ENCODE measurements around the gene GABARAPL1. TPM values are rescaled to one million over a fixed set of nuclear protein-coding genes. Genes with fewer than 3 reads are reported as not detected.
A peak's percentile ranks its signal among the peaks of the same experiment; 100 is the strongest.

The GABARAPL1 gene
- total and polyA plus RNA-seq, 8 donors = 28.4 to 133 (median 100) TPM

- Histone ChIP-seq H3K36me3 (no peaks in the 10 kb centered on the region), H3K27ac (no peak overlapping the region), H3K4me1 (no peaks in the 10 kb centered on the region), H3K9me3 (no peaks in the 10 kb centered on the region), H3K27me3 (no peaks in the 10 kb centered on the region), H3K4me3 (no peak overlapping the region)
- TF ChIP-seq EP300 (IDR thresholded peaks at IDR 0.05) (no peak), CTCF (IDR thresholded peaks at IDR 0.05) (no peak), POLR2A (IDR thresholded peaks at IDR 0.05) (no peak), POLR2AphosphoS5 (IDR thresholded peaks at IDR 0.05) (no peak)
- 59 to 74% (median 67%) methylated on average over 2 of the region's 2 CpGs for WGBS, 5 donors
- no peak for DNase-seq
- intact Hi-C loops (cut with DNase I; ENCODE audit: low total_unique reads) = no loop called here
Measured at GRCh38 chr12:10241727-10242126, 29.1 kb downstream of the GABARAPL1 start.

GRCh38 chr12:10242539-10242938 is 29.9 kb downstream of the GABARAPL1 start:
- DNase-seq = no peak
- TF ChIP-seq EP300 (IDR thresholded peaks at IDR 0.05) (no peak), POLR2AphosphoS5 (IDR thresholded peaks at IDR 0.05) (no peak), POLR2A (IDR thresholded peaks at IDR 0.05) (no peak), CTCF (IDR thresholded peaks at IDR 0.05) (no peak)
- H3K4me3 ChIP-seq = no peak overlapping the region
- no peaks in the 10 kb centered on the region for H3K4me1 ChIP-seq
- H3K27ac ChIP-seq = no peak overlapping the region
- H3K27me3 ChIP-seq = no peaks in the 10 kb centered on the region
- 78 to 91% (median 84%) methylated on average over 1 of the region's 1 CpG for WGBS, 5 donors
- no peaks in the 10 kb centered on the region for H3K9me3 ChIP-seq
- no peaks in the 10 kb centered on the region for H3K36me3 ChIP-seq
- intact Hi-C loops (cut with DNase I; ENCODE audit: low total_unique reads) = no loop called here

- intact Hi-C loops (cut with DNase I; ENCODE audit: low total_unique reads) = no loop called here
- no peak overlapping the region for H3K27ac ChIP-seq
- H3K4me1 ChIP-seq = no peaks in the 10 kb centered on the region
- H3K9me3 ChIP-seq = no peaks in the 10 kb centered on the region
- WGBS, 5 donors = 69 to 79% (median 75%) methylated on average over 11 of the region's 11 CpGs
- H3K4me3 ChIP-seq = peak overlapping the region in 1 of 4 donors; percentile 9
- H3K36me3 ChIP-seq = no peaks in the 10 kb centered on the region
- TF ChIP-seq POLR2AphosphoS5 (IDR thresholded peaks at IDR 0.05) = no peak
- no peak for TF ChIP-seq POLR2A (IDR thresholded peaks at IDR 0.05)
- TF ChIP-seq EP300 (IDR thresholded peaks at IDR 0.05) = no peak
- no peak for TF ChIP-seq CTCF (IDR thresholded peaks at IDR 0.05)
- no peaks in the 10 kb centered on the region for H3K27me3 ChIP-seq
- DNase-seq = no peak
Measured at GRCh38 chr12:10243818-10244520, 31.3 kb downstream of the GABARAPL1 start.

DNA sequence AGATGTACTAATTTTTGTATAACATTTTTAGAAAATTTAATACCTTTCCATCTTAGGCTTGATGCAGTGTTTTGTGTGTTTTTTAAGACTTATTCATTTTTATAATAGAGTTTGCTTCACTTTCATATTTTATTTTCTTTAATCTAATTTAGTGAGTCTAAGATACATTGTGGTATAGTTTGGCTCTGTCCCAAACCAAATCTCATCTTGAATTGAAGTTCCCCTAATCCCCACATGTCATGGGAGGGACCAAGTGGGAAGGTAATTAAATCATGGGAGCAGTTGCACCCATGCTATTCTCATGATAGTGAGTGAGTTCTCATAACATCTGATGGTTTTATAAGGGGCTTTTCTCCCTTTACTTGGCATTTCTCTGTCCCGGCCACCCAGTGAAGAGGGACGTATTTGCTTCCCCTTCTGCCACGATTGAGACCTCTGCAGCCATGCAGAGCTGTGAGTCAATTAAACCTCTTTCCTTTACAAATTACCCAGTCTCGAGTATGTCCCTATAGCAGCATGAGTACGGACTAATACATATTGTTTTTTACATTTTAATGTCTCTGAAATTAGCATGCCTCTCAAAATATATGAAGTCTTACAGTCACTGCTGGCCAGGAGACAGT is 34.9 kb downstream of the GABARAPL1 start:
- WGBS, 5 donors = 53 to 65% (median 60%) methylated on average over 5 of the region's 5 CpGs
- Histone ChIP-seq H3K4me3 (no peak overlapping the region), H3K9me3 (no peaks in the 10 kb centered on the region), H3K36me3 (no peaks in the 10 kb centered on the region), H3K27me3 (no peaks in the 10 kb centered on the region), H3K27ac (no peak overlapping the region), H3K4me1 (no peaks in the 10 kb centered on the region)
- TF ChIP-seq CTCF (IDR thresholded peaks at IDR 0.05) (no peak), POLR2AphosphoS5 (IDR thresholded peaks at IDR 0.05) (no peak), POLR2A (IDR thresholded peaks at IDR 0.05) (no peak), EP300 (IDR thresholded peaks at IDR 0.05) (no peak)
- no peak for DNase-seq
- intact Hi-C loops (cut with DNase I; ENCODE audit: low total_unique reads) = no loop called here

Data from stomach (tissue), 9 donors.